Large intestine (tissue), 3 donors: ENCODE results near the gene TMTC1. TPM values are rescaled to one million over a fixed set of nuclear protein-coding genes. Genes with fewer than 3 reads are reported as not detected.
A peak's percentile ranks its signal among the peaks of the same experiment; 100 is the strongest.
"Not testable (repeated sequence)": the region's sequence is repeated elsewhere in the genome, so short reads cannot be mapped to it uniquely, and the experiment has no call there.

Experiments
- DNase-seq, 2 donors: peaks; one replicate each; pipeline versions ENCODE4 v3.0.0 to v3.0.0-alpha.2; 2013
- H3K27ac ChIP-seq: one replicate; pipeline ENCODE4 v1.5.1; 2013; ENCODE audit warnings: low read length
- H3K27me3 ChIP-seq: 2 replicates; pipeline ENCODE4 v1.6.1; 2013; ENCODE audit warnings: low read length; ENCODE audit not compliant: control insufficient read depth, insufficient read depth
- H3K36me3 ChIP-seq: 2 replicates; pipeline ENCODE4 v1.6.1; 2013; ENCODE audit warnings: low read length; ENCODE audit not compliant: control insufficient read depth, insufficient read depth
- H3K4me1 ChIP-seq: one replicate; pipeline ENCODE4 v1.6.1; 2013; ENCODE audit warnings: low read length; ENCODE audit not compliant: control insufficient read depth, insufficient read depth
- H3K4me3 ChIP-seq: one replicate; pipeline ENCODE4 v1.5.1; 2013; ENCODE audit warnings: low read length
- H3K9me3 ChIP-seq: one replicate; pipeline ENCODE4 v1.6.1; 2013; ENCODE audit warnings: mild to moderate bottlenecking, low read depth, low read length, moderate library complexity; ENCODE audit not compliant: control insufficient read depth
- WGBS: methylation state at CpG from one replicate; pipeline ENCODE4 v1.1.5; 2013; ENCODE audit warnings: low lambda C conversion rate; ENCODE audit not compliant: insufficient coverage; 5-methylcytosine and 5-hydroxymethylcytosine counted together
- polyA plus RNA-seq: library from polyadenylated mRNA; unstranded; fragments of 120-200 nt; gene quantifications from one replicate; pipeline ENCODE4 v1.2.1, GENCODE V29; 2013

Gene TMTC1
- polyA plus RNA-seq, 1 donor = 4.0 TPM

DNA sequence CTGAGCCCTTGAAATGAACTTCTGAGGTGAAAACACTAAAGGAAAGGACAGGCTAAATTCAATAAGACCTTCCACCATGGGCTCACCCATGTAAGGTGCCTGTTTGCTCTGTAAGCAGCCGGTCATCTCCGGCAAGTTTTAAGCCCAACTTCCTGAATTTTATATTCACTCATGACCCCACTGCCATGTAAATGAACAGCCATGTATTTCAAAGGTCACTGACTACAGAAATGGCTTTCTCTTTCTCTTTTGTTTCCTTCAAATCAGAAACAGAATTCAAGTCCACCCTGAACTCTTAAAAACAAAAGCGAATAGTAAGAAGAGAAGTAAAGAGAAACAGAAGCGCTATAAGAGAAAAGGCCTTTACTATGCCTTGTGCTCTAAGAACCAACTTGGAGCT, 224.5 kb downstream of the TMTC1 start:
- peak; percentile 17 to 59 for DNase-seq
- H3K27me3 ChIP-seq = no peaks in the 10 kb centered on the region
- WGBS = 79% methylated on average over 2 of the region's 4 CpGs
- H3K4me1 ChIP-seq = no peaks in the 10 kb centered on the region
- H3K9me3 ChIP-seq = no peaks in the 10 kb centered on the region
- no peak overlapping the region for H3K27ac ChIP-seq
- no peak overlapping the region for H3K4me3 ChIP-seq
- no peaks in the 10 kb centered on the region for H3K36me3 ChIP-seq

DNA sequence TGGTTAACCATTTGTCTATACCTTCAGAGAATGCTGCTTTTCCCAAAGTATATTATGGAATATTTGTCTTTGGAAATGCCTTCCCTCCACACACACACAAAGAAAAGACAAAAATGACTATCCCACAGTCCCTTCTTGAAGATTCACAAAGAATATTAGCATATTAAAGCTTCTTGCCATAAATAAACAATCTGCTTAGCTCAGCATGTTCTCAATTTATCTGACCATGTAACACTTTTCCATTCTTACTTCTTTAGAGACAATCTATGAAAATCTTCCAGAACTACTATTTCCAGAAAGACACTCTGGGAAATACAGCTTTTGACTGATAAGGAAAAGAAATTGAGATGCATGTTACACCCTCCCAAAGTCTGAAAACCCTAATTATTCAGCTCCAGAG, 227.4 kb downstream of the TMTC1 start:
- Histone ChIP-seq H3K9me3 (no peaks in the 10 kb centered on the region), H3K27me3 (no peaks in the 10 kb centered on the region), H3K4me1 (no peaks in the 10 kb centered on the region), H3K27ac (no peak overlapping the region), H3K4me3 (no peak overlapping the region), H3K36me3 (no peaks in the 10 kb centered on the region)
- no peak for DNase-seq

DNA sequence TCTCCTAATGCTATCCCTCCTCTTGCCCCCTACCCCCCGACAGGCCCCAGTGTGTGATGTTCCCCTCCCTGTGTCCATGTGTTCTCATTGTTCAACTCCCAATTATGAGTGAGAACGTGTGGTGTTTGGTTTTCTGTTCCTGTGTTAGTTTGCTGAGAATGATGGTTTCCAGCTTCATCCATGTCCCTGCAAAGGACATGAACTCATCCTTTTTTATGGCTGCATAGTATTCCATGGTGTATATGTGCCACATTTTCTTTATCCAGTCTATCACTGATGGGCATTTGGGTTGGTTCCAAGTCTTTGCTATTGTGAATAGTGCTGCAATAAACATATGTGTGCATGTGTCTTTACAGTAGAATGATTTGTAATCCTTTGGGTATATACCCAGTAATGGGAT, 228.3 kb downstream of the TMTC1 start:
- not testable (repeated sequence) for H3K36me3 ChIP-seq, H3K27ac ChIP-seq, H3K9me3 ChIP-seq, H3K4me1 ChIP-seq, H3K27me3 ChIP-seq, H3K4me3 ChIP-seq, DNase-seq
- WGBS = no CpG with 5 or more reads among the region's 2 CpGs

DNA sequence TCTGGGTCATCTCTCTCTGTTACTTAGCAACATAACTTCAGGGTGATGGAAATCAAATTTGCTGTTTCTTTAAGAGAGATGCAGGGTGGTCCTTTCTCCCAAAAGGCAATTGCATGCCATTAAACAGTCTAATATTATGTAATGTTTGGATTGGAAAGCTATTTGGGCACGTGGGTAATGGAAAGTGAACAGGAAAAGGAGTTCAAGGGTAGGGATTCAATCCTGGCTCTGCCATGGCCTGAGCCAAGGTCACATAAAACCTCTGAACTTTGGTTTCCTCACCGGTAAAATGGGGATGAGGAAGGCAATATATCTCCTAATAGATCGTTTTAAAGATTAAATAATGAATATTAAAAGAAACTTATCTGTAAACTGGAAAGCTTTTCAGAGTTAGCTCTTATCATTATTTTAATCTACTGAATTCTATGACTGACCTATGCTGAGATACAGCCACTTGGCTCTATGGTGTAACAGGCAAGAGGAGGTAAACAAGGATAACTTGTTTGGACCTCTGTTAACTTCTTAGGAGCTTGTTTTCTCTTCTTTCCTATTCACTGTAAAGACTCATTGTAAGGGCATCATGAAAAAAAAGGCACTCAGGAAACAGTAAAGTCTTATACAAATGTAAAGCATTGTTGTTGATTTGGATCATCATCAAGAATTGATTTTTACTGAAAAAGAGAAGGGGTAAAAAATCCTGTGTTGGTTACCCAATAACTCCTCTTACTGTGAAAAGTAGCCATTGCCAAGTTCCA, 230.6 kb downstream of the TMTC1 start:
- H3K27me3 ChIP-seq = no peaks in the 10 kb centered on the region
- no peaks in the 10 kb centered on the region for H3K4me1 ChIP-seq
- H3K27ac ChIP-seq = no peak overlapping the region
- no peaks in the 10 kb centered on the region for H3K36me3 ChIP-seq
- DNase-seq = no peak
- H3K4me3 ChIP-seq = no peak overlapping the region
- WGBS = no CpG with 5 or more reads among the region's 3 CpGs
- no peaks in the 10 kb centered on the region for H3K9me3 ChIP-seq

DNA sequence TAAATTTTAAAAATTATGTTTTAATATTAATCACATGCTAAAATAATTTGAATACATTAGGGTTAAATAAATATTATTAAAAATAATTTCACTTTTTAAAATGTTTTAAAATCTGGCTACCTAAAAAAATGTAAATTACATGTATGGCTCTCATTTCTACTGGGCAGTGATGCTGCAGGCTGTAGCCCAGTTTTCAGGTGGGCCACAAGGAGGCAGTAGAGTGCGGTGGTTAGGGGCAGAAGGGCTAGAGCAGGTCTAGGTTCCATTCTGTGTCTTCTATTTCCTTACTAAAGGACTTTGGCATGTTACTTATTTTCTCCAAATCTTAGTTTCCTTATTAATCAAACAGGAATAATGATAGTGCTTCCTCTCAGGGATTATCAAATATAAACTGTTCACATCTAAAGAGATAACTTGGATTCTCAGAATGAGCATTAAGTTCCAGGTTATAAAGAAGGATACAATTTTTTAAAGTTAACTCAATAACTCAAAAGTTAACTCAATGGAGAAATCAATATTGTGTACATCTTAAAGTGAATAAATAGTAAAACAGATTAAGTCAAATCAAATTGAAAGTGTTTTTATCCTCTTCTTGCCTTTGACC, 231.3 kb downstream of the TMTC1 start:
- H3K9me3 ChIP-seq = no peaks in the 10 kb centered on the region
- H3K27me3 ChIP-seq = no peaks in the 10 kb centered on the region
- H3K36me3 ChIP-seq = no peaks in the 10 kb centered on the region
- H3K4me1 ChIP-seq = no peaks in the 10 kb centered on the region
- DNase-seq = peak; percentile 24 to 33
- no CpG with 5 or more reads among the region's 1 CpG for WGBS
- H3K27ac ChIP-seq = no peak overlapping the region
- no peak overlapping the region for H3K4me3 ChIP-seq

DNA sequence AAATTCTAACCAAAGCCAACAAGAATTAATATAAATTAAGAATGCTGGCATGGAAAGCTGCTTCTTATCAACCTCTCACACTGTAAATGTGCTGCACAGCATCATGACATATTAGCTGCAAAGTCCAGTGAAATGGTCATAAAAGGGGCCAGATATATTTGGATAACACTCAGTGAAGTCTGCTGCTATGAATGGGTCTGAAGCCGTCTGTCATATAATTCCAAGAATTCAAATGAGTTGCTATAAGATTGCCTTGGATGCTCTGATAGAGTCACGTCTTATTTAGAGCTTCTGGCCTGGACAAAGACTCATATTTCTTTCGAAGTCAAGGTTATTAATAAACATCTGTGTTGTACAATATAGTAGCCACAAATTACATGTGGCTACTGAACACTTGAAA, 231.9 kb downstream of the TMTC1 start:
- 67% methylated on average over 1 of the region's 3 CpGs for WGBS
- no peak for DNase-seq
- Histone ChIP-seq H3K36me3 (no peaks in the 10 kb centered on the region), H3K27me3 (no peaks in the 10 kb centered on the region), H3K4me3 (no peak overlapping the region), H3K9me3 (no peaks in the 10 kb centered on the region), H3K4me1 (no peaks in the 10 kb centered on the region), H3K27ac (no peak overlapping the region)

DNA sequence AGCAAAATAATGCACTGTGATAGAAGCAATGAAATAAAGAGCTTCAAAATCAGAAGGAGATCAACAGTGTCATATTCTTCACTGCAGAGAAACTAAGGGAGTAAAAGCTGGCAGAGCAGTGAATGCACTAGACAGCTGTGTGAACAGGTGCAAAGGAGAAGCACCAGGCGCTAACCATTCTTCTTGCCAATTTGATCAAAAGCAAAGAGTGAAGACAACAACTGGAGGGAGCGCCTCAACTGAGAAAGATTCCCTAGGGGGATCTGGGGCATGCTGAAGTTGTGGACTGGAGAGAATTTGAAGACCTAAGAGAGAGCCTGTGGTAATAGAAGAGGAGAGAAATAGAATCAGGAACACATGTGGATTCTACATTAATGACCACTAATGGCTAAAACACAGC, 235.9 kb downstream of the TMTC1 start:
- no peak for DNase-seq
- H3K27ac ChIP-seq = no peak overlapping the region
- 100% methylated on average over 2 of the region's 2 CpGs for WGBS

DNA sequence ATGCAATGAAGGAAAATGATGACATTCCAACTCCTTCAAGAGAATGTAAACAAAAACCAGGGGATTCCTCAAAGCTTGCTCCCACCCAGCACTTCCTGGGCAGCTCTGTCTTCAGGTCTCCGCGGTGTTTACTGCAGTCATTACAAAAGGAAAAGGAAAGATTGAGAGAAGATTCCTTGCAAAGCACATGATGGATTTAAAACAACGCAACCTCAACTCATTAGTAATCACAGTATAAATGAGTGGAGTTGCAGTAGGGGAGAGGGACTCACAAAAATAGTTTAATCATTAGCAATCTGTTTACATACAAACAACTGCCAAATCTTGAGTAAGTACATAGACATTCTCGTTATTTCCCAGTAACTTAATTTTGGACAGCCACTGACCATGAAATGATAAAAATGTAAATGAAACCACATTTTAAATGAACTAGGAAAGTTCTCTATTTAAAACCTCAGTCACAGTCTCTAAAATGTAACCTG, 236.6 kb downstream of the TMTC1 start:
- Histone ChIP-seq H3K27me3 (no peaks in the 10 kb centered on the region), H3K9me3 (no peaks in the 10 kb centered on the region), H3K27ac (no peak overlapping the region), H3K4me3 (no peak overlapping the region), H3K4me1 (no peaks in the 10 kb centered on the region), H3K36me3 (no peaks in the 10 kb centered on the region)
- DNase-seq = no peak
- 0% methylated on average over 1 of the region's 4 CpGs for WGBS

More for the DNA sequence above, 235.9 kb downstream of the TMTC1 start:
- no peaks in the 10 kb centered on the region for H3K36me3 ChIP-seq
- H3K9me3 ChIP-seq = no peaks in the 10 kb centered on the region
- no peaks in the 10 kb centered on the region for H3K4me1 ChIP-seq
- H3K4me3 ChIP-seq = no peak overlapping the region
- H3K27me3 ChIP-seq = no peaks in the 10 kb centered on the region

DNA sequence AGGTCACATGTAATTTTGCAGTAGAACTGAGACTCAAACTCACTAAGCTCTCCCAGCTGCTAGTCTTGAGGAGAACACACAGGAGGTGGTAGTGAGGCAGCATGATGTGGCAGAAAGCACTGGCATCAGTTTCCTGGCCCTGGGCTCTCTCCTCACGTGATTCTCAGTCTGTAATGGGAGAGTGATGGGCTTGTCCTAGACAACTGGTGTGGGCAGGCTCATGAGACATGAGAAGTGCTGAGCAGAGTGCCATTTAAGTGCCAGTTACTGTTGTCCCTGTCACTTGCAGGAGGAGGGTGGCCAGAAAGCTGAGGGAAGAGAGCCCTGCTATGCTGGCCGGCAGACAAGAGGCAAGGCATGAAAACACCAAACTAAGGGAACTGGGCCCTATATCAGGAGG, 237.7 kb downstream of the TMTC1 start:
- Histone ChIP-seq H3K4me1 (no peaks in the 10 kb centered on the region), H3K4me3 (no peak overlapping the region), H3K9me3 (no peaks in the 10 kb centered on the region), H3K27ac (no peak overlapping the region), H3K27me3 (no peaks in the 10 kb centered on the region), H3K36me3 (no peaks in the 10 kb centered on the region)
- no CpG with 5 or more reads among the region's 2 CpGs for WGBS
- DNase-seq = no peak

DNA sequence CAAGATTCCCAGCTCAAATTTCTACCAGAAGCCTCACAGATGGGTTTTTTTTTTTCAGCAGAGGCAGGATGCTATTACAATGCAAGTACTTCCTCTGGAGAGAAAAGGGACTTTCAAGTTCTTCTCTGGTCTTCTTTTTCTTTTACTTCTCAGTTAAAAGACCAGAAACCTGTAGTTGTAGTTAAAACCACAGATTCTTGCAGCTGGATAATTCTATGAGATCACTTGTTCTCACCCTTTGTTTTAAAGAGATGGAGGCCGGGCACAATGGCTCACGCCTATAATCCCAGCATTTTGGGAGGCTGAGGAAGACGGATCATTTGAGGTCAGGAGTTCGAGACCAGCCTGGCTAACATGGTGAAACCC, 238.7 kb downstream of the TMTC1 start:
- Histone ChIP-seq H3K9me3 (no peaks in the 10 kb centered on the region), H3K27me3 (no peaks in the 10 kb centered on the region), H3K4me3 (no peak overlapping the region), H3K27ac (no peak overlapping the region), H3K36me3 (no peaks in the 10 kb centered on the region), H3K4me1 (no peaks in the 10 kb centered on the region)
- WGBS = no CpG with 5 or more reads among the region's 4 CpGs
- DNase-seq = no peak
